GM23338 (cell line): ENCODE measurements around the gene AS3MT. TPM values are rescaled to one million over a fixed set of nuclear protein-coding genes. Genes with fewer than 3 reads are reported as not detected.

Experiments
- CREB1 ChIP-seq: fragments of 250-450 bp; sonication (Bioruptor Pico); IDR thresholded peaks from 2 replicates; pipeline ENCODE4 v1.5.0; 2020; ENCODE audit warnings: low read depth, mild to moderate bottlenecking, moderate library complexity
- CTCF ChIP-seq, 2 experiments: fragments of 200-600 bp in 1 of 2; sonication (generic) in 1 of 2; conservative IDR thresholded peaks; 2 replicates each; pipeline versions ENCODE4 v1.5.1 to v1.6.1; 2016 to 2017; ENCODE audit warnings: antibody characterized with exemption in 2 of 2, low read depth in 2 of 2, mild to moderate bottlenecking in 2 of 2, moderate library complexity in 1 of 2
- ETS1 ChIP-seq: IDR thresholded peaks from 2 replicates; pipeline ENCODE4 v1.6.1; 2016; ENCODE audit warnings: antibody characterized with exemption
- EZH2phosphoT487 ChIP-seq: fragments of 200-600 bp; sonication (generic); IDR thresholded peaks from one replicate; pipeline ENCODE4 v1.8.1; 2018; ENCODE audit warnings: antibody characterized with exemption; ENCODE audit not compliant: unreplicated experiment
- JUNB ChIP-seq: IDR thresholded peaks from one replicate; pipeline ENCODE4 v1.6.1; 2016; ENCODE audit warnings: antibody characterized with exemption; ENCODE audit not compliant: unreplicated experiment
- REST ChIP-seq: IDR thresholded peaks from one replicate; pipeline ENCODE4 v1.6.1; 2018; ENCODE audit warnings: antibody characterized with exemption; ENCODE audit not compliant: unreplicated experiment
- STAT1 ChIP-seq: IDR thresholded peaks from one replicate; pipeline ENCODE4 v1.6.1; 2016; ENCODE audit warnings: antibody characterized with exemption; ENCODE audit not compliant: unreplicated experiment
- ZNF114 ChIP-seq: fragments of 250-450 bp; sonication (Bioruptor Pico); IDR thresholded peaks from 2 replicates; pipeline ENCODE4 v1.5.0; 2020; ENCODE audit warnings: mild to moderate bottlenecking, moderate library complexity
- ZNF462 ChIP-seq: fragments of 250-450 bp; sonication (Bioruptor Pico); IDR thresholded peaks from 2 replicates; pipeline ENCODE4 v1.5.0; 2020; ENCODE audit warnings: mild to moderate bottlenecking, moderate library complexity
- polyA plus RNA-seq: library from polyadenylated mRNA; unstranded; fragments of >200 nt; fragmentation: Nextera tagmentation; extraction: Ambion mirVana; gene quantifications from 2 replicates; pipeline ENCODE4 v1.2.1, GENCODE V29; 2016
- total RNA-seq: library from RNA; depleted of rRNA; stranded (reverse); fragments of >200 nt; shearing (Covaris generic); gene quantifications from 2 replicates; pipeline ENCODE4 v1.2.3, GENCODE V29; 2014

AS3MT gene
- total and polyA plus RNA-seq, 2 experiments from 2014 or later = 6.3 to 8.8 TPM

- TF ChIP-seq ZNF462 = no peak
- no peak for TF ChIP-seq EZH2phosphoT487
- TF ChIP-seq REST = no peak
- no peak for TF ChIP-seq STAT1
- TF ChIP-seq CREB1 (CRISPR knock-in tag) = no peak
- TF ChIP-seq JUNB = no peak
- no peak for TF ChIP-seq CTCF (conservative IDR thresholded peaks at IDR 0.05; ENCODE audit: low read depth in 2 of 2)
- TF ChIP-seq ZNF114 = no peak
- TF ChIP-seq ETS1 = no peak
These were observed 76.7 kb downstream of the AS3MT start (continued) for GRCh38 chr10:102945962-102946361.
